Stimulated activated CD4-positive, alpha-beta T cell treated with anti-CD3 and anti-CD28 coated beads, TNF-alpha, amount 100 ng/mL, for 48 hours (primary cell): ENCODE results near the gene TMEM222.

Experiments used
- DNase-seq, 3 donors: peaks; one replicate each; pipeline ENCODE4 v3.0.0-alpha.2; 2020; ENCODE audit warnings: low read depth in 3 of 3

The TMEM222 gene

GRCh38 chr1:27342391-27342777 is 20.4 kb downstream of the TMEM222 start:
- DNase-seq, result no peak

GRCh38 chr1:27342778-27343638 is 21.0 kb downstream of the TMEM222 start:
- no peak for DNase-seq

GRCh38 chr1:27343639-27344025 is 21.7 kb downstream of the TMEM222 start:
- no peak for DNase-seq

GRCh38 chr1:27345272-27345671 is 23.3 kb downstream of the TMEM222 start:
- no peak for DNase-seq

GRCh38 chr1:27346357-27346756 is 24.4 kb downstream of the TMEM222 start:
- DNase-seq, result no peak

- DNase-seq, result no peak
These were observed 25.1 kb downstream of the TMEM222 start for GRCh38 chr1:27346991-27347624.

- DNase-seq, result no peak
These were observed 27.2 kb downstream of the TMEM222 start for GRCh38 chr1:27348861-27349783.

GRCh38 chr1:27349784-27350662 is 28.1 kb downstream of the TMEM222 start:
- DNase-seq, result no peak

- no peak for DNase-seq
These were observed 28.9 kb downstream of the TMEM222 start for GRCh38 chr1:27350663-27351540.

- no peak for DNase-seq
These were observed 29.7 kb downstream of the TMEM222 start for GRCh38 chr1:27351541-27352107.

- DNase-seq, result no peak
These were observed 31.2 kb downstream of the TMEM222 start for GRCh38 chr1:27353166-27353565.

- DNase-seq, result no peak
These were observed 31.7 kb downstream of the TMEM222 start for GRCh38 chr1:27353629-27354028.

- DNase-seq, result no peak
These were observed 33.7 kb downstream of the TMEM222 start for GRCh38 chr1:27355683-27356082.

GRCh38 chr1:27356277-27356618 is 34.3 kb downstream of the TMEM222 start:
- DNase-seq, result no peak

GRCh38 chr1:27356619-27357280 is 34.8 kb downstream of the TMEM222 start:
- DNase-seq, result no peak

- DNase-seq, result peak in 2 of 3 donors; percentile 64 to 69
These were observed 35.5 kb downstream of the TMEM222 start for GRCh38 chr1:27357281-27358037.

- no peak for DNase-seq
These were observed 36.3 kb downstream of the TMEM222 start for GRCh38 chr1:27358038-27358927.

- DNase-seq, result no peak
These were observed 37.0 kb downstream of the TMEM222 start for GRCh38 chr1:27358928-27359313.
